CD14-positive monocyte (primary cell): ENCODE results near the gene BSPRY. TPM values are rescaled to one million over a fixed set of nuclear protein-coding genes. Genes with fewer than 3 reads are reported as not detected.

ENCODE experiments used
- DNase-seq, 3 donors: peaks; one replicate each; pipeline ENCODE4 v3.0.0-alpha.2; 2011 to 2022
- H2AFZ ChIP-seq: 2 replicates; pipeline ENCODE4 v1.6.0; 2012; ENCODE audit warnings: mild to moderate bottlenecking, low read depth, low read length, inconsistent platforms; ENCODE audit not compliant: insufficient read depth, poor library complexity, severe bottlenecking
- H3K27ac ChIP-seq, 2 donors: 1 replicate in 1 of 2; 2 replicates in 1 of 2; pipeline ENCODE4 v1.5.1; 2012 to 2013; ENCODE audit warnings: low read length in 2 of 2, control low read depth in 1 of 2, inconsistent platforms in 1 of 2, low read depth in 1 of 2, mild to moderate bottlenecking in 1 of 2
- H3K27me3 ChIP-seq, 2 donors: one replicate each; pipeline versions ENCODE4 v1.6.0 to v1.6.1; 2011 to 2013; ENCODE audit warnings: low read length in 2 of 2; ENCODE audit not compliant: control insufficient read depth in 2 of 2, insufficient read depth in 2 of 2
- H3K36me3 ChIP-seq, 2 donors: replicated peaks in 1 of 2; 1 replicate in 1 of 2; 2 replicates in 1 of 2; pipeline versions ENCODE4 v1.5.1 to v1.6.1; 2012 to 2013; ENCODE audit warnings: low read length in 2 of 2, control low read depth in 1 of 2, inconsistent platforms in 1 of 2, mild to moderate bottlenecking in 1 of 2; ENCODE audit not compliant: insufficient read depth in 2 of 2, control insufficient read depth in 1 of 2
- H3K4me1 ChIP-seq, 2 donors: 1 replicate in 1 of 2; 2 replicates in 1 of 2; pipeline versions ENCODE4 v1.5.1 to v1.6.1; 2012 to 2013; ENCODE audit warnings: low read length in 2 of 2, control low read depth in 1 of 2, inconsistent platforms in 1 of 2, mild to moderate bottlenecking in 1 of 2, moderate library complexity in 1 of 2; ENCODE audit not compliant: insufficient read depth in 2 of 2, control insufficient read depth in 1 of 2
- H3K4me2 ChIP-seq: replicated peaks from 2 replicates; pipeline ENCODE3; 2012; ENCODE audit warnings: low read length, moderate library complexity, mild to moderate bottlenecking; ENCODE audit not compliant: poor library complexity, severe bottlenecking; ENCODE audit errors: extremely low read depth
- H3K4me3 ChIP-seq, 3 experiments: fragments of 200-600 bp in 1 of 3; sonication (generic) in 1 of 3; replicated peaks in 1 of 3; 1 replicate in 2 of 3; 2 replicates in 1 of 3; pipeline ENCODE4 v1.5.1; 2011 to 2013; ENCODE audit warnings: low read length in 3 of 3, mild to moderate bottlenecking in 3 of 3, control low read depth in 2 of 3, low read depth in 2 of 3, inconsistent platforms in 1 of 3, moderate library complexity in 1 of 3
- H3K79me2 ChIP-seq: 2 replicates; pipeline ENCODE4 v1.6.0; 2012; ENCODE audit warnings: mild to moderate bottlenecking, control low read depth, inconsistent platforms, low read length, moderate library complexity; ENCODE audit not compliant: insufficient read depth
- H3K9ac ChIP-seq: 2 replicates; pipeline ENCODE4 v1.6.0; 2017; ENCODE audit warnings: low read length, mild to moderate bottlenecking; ENCODE audit not compliant: insufficient read depth, poor library complexity, severe bottlenecking
- H3K9me3 ChIP-seq, 2 donors: replicated peaks in 1 of 2; 1 replicate in 1 of 2; 2 replicates in 1 of 2; pipeline versions ENCODE4 v1.5.1 to v1.6.1; 2012 to 2013; ENCODE audit warnings: low read length in 2 of 2, control low read depth in 1 of 2; ENCODE audit not compliant: control insufficient read depth in 1 of 2, insufficient read depth in 1 of 2
- H4K20me1 ChIP-seq: 2 replicates; pipeline ENCODE4 v1.6.0; 2012; ENCODE audit warnings: mild to moderate bottlenecking, low read length, control low read depth, moderate library complexity; ENCODE audit not compliant: insufficient read depth
- H3K27ac Mint-ChIP-seq, 7 donors: one replicate each; pipeline ENCODE4 v1.8.0; 2020; ENCODE audit warnings: mild to moderate bottlenecking in 7 of 7, mixed read lengths in 7 of 7, moderate library complexity in 6 of 7, inconsistent platforms in 2 of 7
- H3K27me3 Mint-ChIP-seq, 3 donors: one replicate each; pipeline ENCODE4 v1.8.0; 2021 to 2022; ENCODE audit warnings: low read depth in 3 of 3, mild to moderate bottlenecking in 3 of 3, mixed read lengths in 3 of 3, moderate library complexity in 3 of 3, inconsistent platforms in 1 of 3
- H3K36me3 Mint-ChIP-seq, 2 donors: one replicate each; pipeline ENCODE4 v1.8.0; 2020; ENCODE audit warnings: mixed read lengths in 2 of 2, inconsistent platforms in 1 of 2, mild to moderate bottlenecking in 1 of 2
- H3K4me1 Mint-ChIP-seq: one replicate; pipeline ENCODE4 v1.8.0; 2020; ENCODE audit warnings: mild to moderate bottlenecking, mixed read lengths
- H3K4me3 Mint-ChIP-seq, 2 donors: one replicate each; pipeline ENCODE4 v1.8.0; 2020; ENCODE audit warnings: mild to moderate bottlenecking in 2 of 2, mixed read lengths in 2 of 2, moderate library complexity in 1 of 2
- H3K9me3 Mint-ChIP-seq, 7 donors: one replicate each; pipeline ENCODE4 v1.8.0; 2020 to 2022; ENCODE audit warnings: mixed read lengths in 7 of 7, mild to moderate bottlenecking in 6 of 7, moderate library complexity in 6 of 7, inconsistent platforms in 2 of 7
- CTCF ChIP-seq: fragments of 200-600 bp; IDR thresholded peaks from one replicate; pipeline ENCODE4 v1.8.0; 2022; ENCODE audit warnings: antibody characterized with exemption, mild to moderate bottlenecking
- WGBS: methylation state at CpG from one replicate; pipeline ENCODE4 v1.1.5; 2013; ENCODE audit warnings: missing lambda C conversion rate; ENCODE audit not compliant: insufficient coverage; 5-methylcytosine and 5-hydroxymethylcytosine counted together
- intact Hi-C, 2 donors: fragments of 100-400 bp; cut with micrococcal nuclease; formaldehyde crosslinking; loops; one replicate each; pipeline versions ENCODE4 v1.15.0 to v1.15.1; 2023
- polyA plus RNA-seq, 3 donors: library from polyadenylated mRNA; depleted of rRNA in 1 of 3; unstranded in 2 of 3; stranded (reverse) in 1 of 3; fragments of 300-500 nt in 2 of 3; fragments of >200 nt in 1 of 3; fragmentation: Illumina TruSeq in 2 of 3; gene quantifications; 1 replicate in 2 of 3; 2 replicates in 1 of 3; pipeline ENCODE4 v1.2.3, GENCODE V29; 2012 to 2021

The BSPRY gene
- polyA plus RNA-seq, 3 donors, result 0.16 TPM; not detected in 2

GRCh38 chr9:113360242-113360842, 11.0 kb downstream of the BSPRY start:
- H2AFZ ChIP-seq, result no peak overlapping the region
- no peak overlapping the region for H3K9ac ChIP-seq
- no peak overlapping the region for H3K4me2 ChIP-seq
- H3K27ac ChIP-seq, result no peak overlapping the region
- TF ChIP-seq CTCF, result no peak
- Mint-ChIP-seq H3K36me3 (no peaks in the 10 kb centered on the region), H3K27ac (peak overlapping the region in 1 of 7 donors; percentile 11), H3K27me3 (peaks cover 0 to 2% (median 0%) of the 10 kb centered on the region in 3 donors), H3K4me1 (peaks cover 5% of the 10 kb centered on the region), H3K4me3 (no peak overlapping the region), H3K9me3 (no peaks in the 10 kb centered on the region)
- 96% methylated on average over 15 of the region's 15 CpGs for WGBS
- H3K4me3 ChIP-seq, result no peak overlapping the region
- intact Hi-C loops, result no loop called here
- DNase-seq, result no peak
- H3K9me3 ChIP-seq, result no peaks in the 10 kb centered on the region
- H3K27me3 ChIP-seq, result no peaks in the 10 kb centered on the region
- no peaks in the 10 kb centered on the region for H4K20me1 ChIP-seq
- H3K79me2 ChIP-seq, result no peaks in the 10 kb centered on the region
- peaks cover 1 to 5% of the 10 kb centered on the region in 2 donors for H3K4me1 ChIP-seq
- no peaks in the 10 kb centered on the region for H3K36me3 ChIP-seq

DNA sequence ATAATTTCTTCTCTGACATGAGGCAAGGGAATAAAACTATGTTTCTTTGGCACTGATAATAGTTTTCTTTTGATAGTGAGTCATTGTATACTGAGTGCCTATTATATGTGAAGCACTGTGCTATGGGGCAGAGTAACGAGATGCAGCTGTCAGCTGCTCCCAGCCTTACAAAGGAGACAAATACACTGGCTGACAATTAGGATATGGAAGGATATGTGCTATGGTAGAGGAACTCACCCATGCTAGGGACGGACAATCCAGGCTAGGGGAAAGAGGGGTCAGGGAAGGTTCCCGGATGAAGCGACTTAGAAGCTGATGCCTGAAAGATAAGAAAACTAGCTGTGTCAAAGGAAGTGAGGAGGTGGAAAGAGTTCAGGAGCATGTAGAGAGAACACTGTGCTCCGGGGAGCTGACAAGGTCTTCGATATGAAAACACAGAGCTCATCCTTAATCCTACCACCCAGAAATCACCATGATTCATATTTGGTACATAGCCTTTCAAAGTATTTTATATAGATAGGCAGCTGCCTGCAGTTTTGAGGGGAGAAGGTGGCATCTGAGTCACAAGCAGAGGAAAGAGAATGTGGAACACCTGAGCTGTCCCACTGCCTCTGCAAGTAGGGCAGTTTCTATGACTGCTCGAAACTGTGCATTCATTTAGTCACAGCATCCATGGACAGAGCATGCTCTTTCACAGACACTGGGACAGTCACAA, 12.1 kb downstream of the BSPRY start:
- Histone ChIP-seq H3K79me2 (no peaks in the 10 kb centered on the region), H3K27ac (no peak overlapping the region), H3K4me1 (peaks cover 11 to 16% of the 10 kb centered on the region in 2 donors), H2AFZ (no peak overlapping the region), H3K36me3 (no peaks in the 10 kb centered on the region), H3K9me3 (no peaks in the 10 kb centered on the region), H3K27me3 (no peaks in the 10 kb centered on the region), H3K4me2 (no peak overlapping the region), H3K9ac (no peak overlapping the region), H3K4me3 (no peak overlapping the region), H4K20me1 (no peaks in the 10 kb centered on the region)
- no peaks in the 10 kb centered on the region for H3K36me3 Mint-ChIP-seq
- 97% methylated on average over 4 of the region's 7 CpGs for WGBS
- intact Hi-C loops, result no loop called here
- no peak overlapping the region for H3K27ac Mint-ChIP-seq
- H3K4me1 Mint-ChIP-seq, result peaks cover 13% of the 10 kb centered on the region
- no peak overlapping the region for H3K4me3 Mint-ChIP-seq
- H3K27me3 Mint-ChIP-seq, result peaks cover 0 to 2% (median 0%) of the 10 kb centered on the region in 3 donors
- no peak for TF ChIP-seq CTCF
- no peaks in the 10 kb centered on the region for H3K9me3 Mint-ChIP-seq
- DNase-seq, result no peak
